Smooth muscle cell (in vitro differentiated cells): ENCODE results near the gene ARMH4. TPM values are rescaled to one million over a fixed set of nuclear protein-coding genes. Genes with fewer than 3 reads are reported as not detected.

Experiments used
- DNase-seq: peaks from one replicate; lab custom pipeline; 2025; ENCODE audit not compliant: unreplicated experiment; lab: John Stamatoyannopoulos, UW
- H2AFZ ChIP-seq: fragments of 200-600 bp; sonication (generic); 2 replicates; pipeline ENCODE4 v1.6.0; 2016; ENCODE audit warnings: antibody characterized with exemption, low read depth, mild to moderate bottlenecking
- H3F3A ChIP-seq: fragments of 200-600 bp; sonication (generic); 2 replicates; pipeline ENCODE4 v1.6.0; 2017; ENCODE audit warnings: antibody characterized with exemption, low read depth
- H3K27ac ChIP-seq: fragments of 200-600 bp; sonication (generic); 2 replicates; pipeline ENCODE4 v1.5.1; 2016; ENCODE audit warnings: low read depth, mild to moderate bottlenecking
- H3K27me3 ChIP-seq: fragments of 200-600 bp; sonication (generic); 2 replicates; pipeline ENCODE4 v1.6.1; 2016; ENCODE audit warnings: low read depth, mild to moderate bottlenecking
- H3K36me3 ChIP-seq: fragments of 200-600 bp; sonication (generic); 2 replicates; pipeline ENCODE4 v1.5.1; 2016; ENCODE audit warnings: low read depth
- H3K4me1 ChIP-seq: fragments of 200-600 bp; sonication (generic); 2 replicates; pipeline ENCODE4 v1.5.1; 2016; ENCODE audit warnings: low read depth
- H3K4me2 ChIP-seq: fragments of 200-600 bp; sonication (generic); 2 replicates; pipeline ENCODE4 v1.6.0; 2016; ENCODE audit warnings: mild to moderate bottlenecking
- H3K4me3 ChIP-seq: fragments of 200-600 bp; sonication (generic); 2 replicates; pipeline ENCODE4 v1.5.1; 2016; ENCODE audit warnings: mild to moderate bottlenecking
- H3K79me2 ChIP-seq: fragments of 200-600 bp; sonication (generic); 2 replicates; pipeline ENCODE4 v1.6.0; 2016; ENCODE audit warnings: low read depth, mild to moderate bottlenecking
- H3K9ac ChIP-seq: fragments of 200-600 bp; sonication (generic); 2 replicates; pipeline ENCODE4 v1.6.0; 2016; ENCODE audit warnings: low read depth
- H3K9me3 ChIP-seq: fragments of 200-600 bp; sonication (generic); replicated peaks from 2 replicates; pipeline ENCODE4 v1.5.1; 2016; ENCODE audit warnings: low read depth
- H4K20me1 ChIP-seq: fragments of 200-600 bp; sonication (generic); 2 replicates; pipeline ENCODE4 v1.6.0; 2016; ENCODE audit warnings: low read depth
- WGBS: methylation state at CpG from one replicate; pipeline ENCODE4 v1.1.7; 2016; ENCODE audit warnings: low lambda C conversion rate; 5-methylcytosine and 5-hydroxymethylcytosine counted together
- polyA plus RNA-seq: library from polyadenylated mRNA; unstranded; fragments of >200 nt; fragmentation: Nextera tagmentation; extraction: Ambion mirVana; gene quantifications from 2 replicates; pipeline ENCODE4 v1.2.1, GENCODE V29; 2016
- total RNA-seq: library from RNA; depleted of rRNA; stranded (reverse); fragments of >200 nt; gene quantifications from 2 replicates; pipeline ENCODE4 v1.2.3, GENCODE V29; 2014
- TF ChIP-seq, protein P1 (sequence below): fragments of 200-600 bp; sonication (generic); IDR thresholded peaks from 2 replicates; pipeline ENCODE4 v1.5.1; 2017; ENCODE audit warnings: borderline replicate concordance, mild to moderate bottlenecking, antibody characterized with exemption; ENCODE audit not compliant: insufficient read depth, poor library complexity, severe bottlenecking

Gene ARMH4
- total and polyA plus RNA-seq, 2 experiments from 2014 or later = 12.9 to 14.7 TPM

- Histone ChIP-seq H2AFZ (no peak overlapping the region), H3K79me2 (no peaks in the 10 kb centered on the region), H3K36me3 (no peaks in the 10 kb centered on the region), H3K9me3 (no peaks in the 10 kb centered on the region), H3K4me2 (no peak overlapping the region), H3K4me1 (no peaks in the 10 kb centered on the region), H3K4me3 (no peak overlapping the region), H3K27ac (no peak overlapping the region), H3K9ac (no peak overlapping the region), H3K27me3 (no peaks in the 10 kb centered on the region), H3F3A (no peaks in the 10 kb centered on the region), H4K20me1 (no peaks in the 10 kb centered on the region)
- no peak for DNase-seq
- TF ChIP-seq, protein P1, sequence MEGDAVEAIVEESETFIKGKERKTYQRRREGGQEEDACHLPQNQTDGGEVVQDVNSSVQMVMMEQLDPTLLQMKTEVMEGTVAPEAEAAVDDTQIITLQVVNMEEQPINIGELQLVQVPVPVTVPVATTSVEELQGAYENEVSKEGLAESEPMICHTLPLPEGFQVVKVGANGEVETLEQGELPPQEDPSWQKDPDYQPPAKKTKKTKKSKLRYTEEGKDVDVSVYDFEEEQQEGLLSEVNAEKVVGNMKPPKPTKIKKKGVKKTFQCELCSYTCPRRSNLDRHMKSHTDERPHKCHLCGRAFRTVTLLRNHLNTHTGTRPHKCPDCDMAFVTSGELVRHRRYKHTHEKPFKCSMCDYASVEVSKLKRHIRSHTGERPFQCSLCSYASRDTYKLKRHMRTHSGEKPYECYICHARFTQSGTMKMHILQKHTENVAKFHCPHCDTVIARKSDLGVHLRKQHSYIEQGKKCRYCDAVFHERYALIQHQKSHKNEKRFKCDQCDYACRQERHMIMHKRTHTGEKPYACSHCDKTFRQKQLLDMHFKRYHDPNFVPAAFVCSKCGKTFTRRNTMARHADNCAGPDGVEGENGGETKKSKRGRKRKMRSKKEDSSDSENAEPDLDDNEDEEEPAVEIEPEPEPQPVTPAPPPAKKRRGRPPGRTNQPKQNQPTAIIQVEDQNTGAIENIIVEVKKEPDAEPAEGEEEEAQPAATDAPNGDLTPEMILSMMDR = no peak
Observed at GRCh38 chr14:58027904-58028303, 124.1 kb downstream of the ARMH4 start.

DNA sequence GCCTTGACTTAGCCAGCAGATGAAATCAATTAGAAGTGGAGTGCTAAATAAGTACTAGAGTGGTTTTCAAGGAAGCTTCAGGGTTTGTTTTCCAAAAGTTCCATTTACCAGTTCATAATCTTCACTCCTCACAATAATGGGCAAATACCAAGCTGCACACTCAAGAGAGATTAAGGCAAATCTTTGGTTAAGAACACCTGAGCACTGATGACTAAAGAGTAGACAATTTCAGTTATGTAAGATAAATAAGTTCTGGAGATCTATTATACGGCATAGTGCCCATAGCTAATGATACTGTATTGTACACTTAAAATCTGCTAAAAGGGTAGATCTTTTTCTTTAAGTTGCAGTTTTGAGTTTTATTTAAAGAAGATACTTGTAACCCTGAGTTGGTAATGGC, 125.0 kb downstream of the ARMH4 start:
- H3K27ac ChIP-seq = no peak overlapping the region
- H3K9ac ChIP-seq = no peak overlapping the region
- H3K4me3 ChIP-seq = no peak overlapping the region
- no peak for DNase-seq
- H3K79me2 ChIP-seq = no peaks in the 10 kb centered on the region
- H3K4me2 ChIP-seq = no peak overlapping the region
- no peaks in the 10 kb centered on the region for H3K9me3 ChIP-seq
- no peaks in the 10 kb centered on the region for H4K20me1 ChIP-seq
- WGBS = 83% methylated on average over 1 of the region's 1 CpG
- H2AFZ ChIP-seq = no peak overlapping the region
- TF ChIP-seq, protein P1 = no peak
- H3K27me3 ChIP-seq = no peaks in the 10 kb centered on the region
- no peaks in the 10 kb centered on the region for H3F3A ChIP-seq
- no peaks in the 10 kb centered on the region for H3K36me3 ChIP-seq
- no peaks in the 10 kb centered on the region for H3K4me1 ChIP-seq

DNA sequence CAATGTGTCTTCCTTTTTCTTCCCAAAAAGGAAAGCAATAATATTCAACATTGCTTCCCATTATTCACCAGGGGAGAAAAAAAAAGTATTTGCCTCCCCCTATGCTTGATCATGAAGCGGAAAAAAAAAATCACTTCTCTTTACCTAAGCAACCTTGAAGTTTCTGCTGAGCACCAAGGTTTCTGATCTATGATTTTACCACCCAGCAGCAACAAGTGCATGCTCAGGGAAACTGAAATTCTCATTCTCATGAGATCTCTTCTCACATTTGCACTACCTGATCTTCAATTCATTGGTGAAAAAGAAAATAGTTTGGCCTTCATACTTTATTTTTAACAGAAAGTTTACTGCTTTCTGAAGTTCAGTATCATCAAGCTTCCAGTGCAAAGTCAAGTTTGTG, 125.8 kb downstream of the ARMH4 start:
- TF ChIP-seq, protein P1 = no peak
- no peaks in the 10 kb centered on the region for H3K36me3 ChIP-seq
- no peaks in the 10 kb centered on the region for H4K20me1 ChIP-seq
- H3K9me3 ChIP-seq = no peaks in the 10 kb centered on the region
- no peak overlapping the region for H3K9ac ChIP-seq
- H3K4me2 ChIP-seq = no peak overlapping the region
- WGBS = 100% methylated on average over 1 of the region's 1 CpG
- no peaks in the 10 kb centered on the region for H3F3A ChIP-seq
- H3K4me3 ChIP-seq = no peak overlapping the region
- no peak overlapping the region for H3K27ac ChIP-seq
- H3K4me1 ChIP-seq = no peaks in the 10 kb centered on the region
- no peaks in the 10 kb centered on the region for H3K79me2 ChIP-seq
- DNase-seq = no peak
- H2AFZ ChIP-seq = no peak overlapping the region
- H3K27me3 ChIP-seq = no peaks in the 10 kb centered on the region

GRCh38 chr14:58014778-58015177, 137.2 kb downstream of the ARMH4 start:
- DNase-seq = no peak
- no peaks in the 10 kb centered on the region for H3K27me3 ChIP-seq
- H3K4me2 ChIP-seq = no peak overlapping the region
- no peaks in the 10 kb centered on the region for H3K36me3 ChIP-seq
- WGBS = 91% methylated on average over 2 of the region's 2 CpGs
- no peaks in the 10 kb centered on the region for H3K79me2 ChIP-seq
- TF ChIP-seq, protein P1 = no peak
- no peaks in the 10 kb centered on the region for H3K4me1 ChIP-seq
- no peaks in the 10 kb centered on the region for H3K9me3 ChIP-seq
- H3F3A ChIP-seq = no peaks in the 10 kb centered on the region
- H3K27ac ChIP-seq = no peak overlapping the region
- no peak overlapping the region for H2AFZ ChIP-seq
- H4K20me1 ChIP-seq = no peaks in the 10 kb centered on the region
- H3K9ac ChIP-seq = no peak overlapping the region
- H3K4me3 ChIP-seq = no peak overlapping the region
